AG10803 (cell line): Measurements from ENCODE around the gene RHBDL1.

Experiments
- DNase-seq: peaks from one replicate; pipeline ENCODE4 v3.0.0; 2010; ENCODE audit warnings: low read depth
- H3K4me3 ChIP-seq: 2 replicates; pipeline ENCODE4 v1.5.1; 2011; ENCODE audit warnings: mild to moderate bottlenecking, low read length, control low read depth
- TF ChIP-seq, protein P1 (sequence below): conservative IDR thresholded peaks from 2 replicates; pipeline ENCODE4 v1.5.1; 2011; ENCODE audit warnings: mild to moderate bottlenecking, low read length, control low read depth, inconsistent platforms

The RHBDL1 gene

DNA sequence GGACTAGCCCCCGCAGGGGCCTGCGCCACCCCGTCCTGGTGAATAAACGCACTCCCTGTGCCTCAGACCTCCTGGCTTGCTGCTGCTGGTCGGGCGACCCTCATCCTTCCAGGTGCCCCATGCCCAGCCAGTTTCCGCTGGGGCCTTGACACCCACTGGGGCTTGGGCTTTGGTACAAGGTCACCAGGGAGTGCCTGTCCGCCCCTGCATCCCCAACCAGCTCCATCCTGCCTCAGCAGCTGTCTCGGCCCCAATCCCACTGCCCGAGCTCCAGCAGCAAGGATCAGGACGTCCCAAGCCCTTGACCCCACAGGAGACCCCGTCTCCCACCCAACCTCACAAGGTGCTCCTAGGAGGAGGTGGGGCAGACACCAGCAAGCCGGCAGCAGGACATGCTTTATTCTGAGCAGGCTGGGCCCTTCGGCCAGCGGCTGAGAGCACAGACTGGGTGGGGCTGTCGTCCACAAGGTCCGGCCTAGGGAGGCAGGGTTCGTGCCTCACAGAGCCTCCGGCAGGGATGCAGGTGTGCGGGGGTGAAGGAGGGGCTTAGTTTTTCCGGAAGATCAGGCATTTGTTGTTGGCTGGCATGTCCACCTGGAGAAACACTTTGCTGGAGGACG, 41.3 kb upstream of the RHBDL1 start:
- no peak overlapping the region for H3K4me3 ChIP-seq
- TF ChIP-seq, protein P1, sequence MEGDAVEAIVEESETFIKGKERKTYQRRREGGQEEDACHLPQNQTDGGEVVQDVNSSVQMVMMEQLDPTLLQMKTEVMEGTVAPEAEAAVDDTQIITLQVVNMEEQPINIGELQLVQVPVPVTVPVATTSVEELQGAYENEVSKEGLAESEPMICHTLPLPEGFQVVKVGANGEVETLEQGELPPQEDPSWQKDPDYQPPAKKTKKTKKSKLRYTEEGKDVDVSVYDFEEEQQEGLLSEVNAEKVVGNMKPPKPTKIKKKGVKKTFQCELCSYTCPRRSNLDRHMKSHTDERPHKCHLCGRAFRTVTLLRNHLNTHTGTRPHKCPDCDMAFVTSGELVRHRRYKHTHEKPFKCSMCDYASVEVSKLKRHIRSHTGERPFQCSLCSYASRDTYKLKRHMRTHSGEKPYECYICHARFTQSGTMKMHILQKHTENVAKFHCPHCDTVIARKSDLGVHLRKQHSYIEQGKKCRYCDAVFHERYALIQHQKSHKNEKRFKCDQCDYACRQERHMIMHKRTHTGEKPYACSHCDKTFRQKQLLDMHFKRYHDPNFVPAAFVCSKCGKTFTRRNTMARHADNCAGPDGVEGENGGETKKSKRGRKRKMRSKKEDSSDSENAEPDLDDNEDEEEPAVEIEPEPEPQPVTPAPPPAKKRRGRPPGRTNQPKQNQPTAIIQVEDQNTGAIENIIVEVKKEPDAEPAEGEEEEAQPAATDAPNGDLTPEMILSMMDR, result no peak
- no peak for DNase-seq

DNA sequence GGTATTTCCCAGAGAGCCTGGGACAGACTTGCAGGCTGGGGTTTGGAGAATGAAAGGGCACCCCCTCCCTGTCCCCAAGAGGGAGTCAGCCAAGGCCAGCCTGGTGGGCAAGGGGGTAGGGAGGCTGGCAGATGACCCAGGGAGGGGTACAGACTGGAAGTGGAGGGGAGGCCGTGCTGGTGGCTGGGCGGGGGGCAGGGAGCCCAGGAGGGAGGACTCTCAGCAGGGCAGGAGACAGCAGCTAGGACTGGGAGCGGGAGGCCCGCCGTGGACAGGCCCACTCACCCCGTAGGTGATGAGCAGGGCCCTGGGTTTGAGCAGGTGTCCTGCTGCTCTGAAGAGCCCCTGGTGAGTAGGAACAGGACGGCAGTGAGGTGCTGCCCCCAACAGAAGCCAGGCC, 40.5 kb upstream of the RHBDL1 start:
- TF ChIP-seq, protein P1, result no peak
- DNase-seq, result no peak
- H3K4me3 ChIP-seq, result peak overlapping the region; percentile 85

DNA sequence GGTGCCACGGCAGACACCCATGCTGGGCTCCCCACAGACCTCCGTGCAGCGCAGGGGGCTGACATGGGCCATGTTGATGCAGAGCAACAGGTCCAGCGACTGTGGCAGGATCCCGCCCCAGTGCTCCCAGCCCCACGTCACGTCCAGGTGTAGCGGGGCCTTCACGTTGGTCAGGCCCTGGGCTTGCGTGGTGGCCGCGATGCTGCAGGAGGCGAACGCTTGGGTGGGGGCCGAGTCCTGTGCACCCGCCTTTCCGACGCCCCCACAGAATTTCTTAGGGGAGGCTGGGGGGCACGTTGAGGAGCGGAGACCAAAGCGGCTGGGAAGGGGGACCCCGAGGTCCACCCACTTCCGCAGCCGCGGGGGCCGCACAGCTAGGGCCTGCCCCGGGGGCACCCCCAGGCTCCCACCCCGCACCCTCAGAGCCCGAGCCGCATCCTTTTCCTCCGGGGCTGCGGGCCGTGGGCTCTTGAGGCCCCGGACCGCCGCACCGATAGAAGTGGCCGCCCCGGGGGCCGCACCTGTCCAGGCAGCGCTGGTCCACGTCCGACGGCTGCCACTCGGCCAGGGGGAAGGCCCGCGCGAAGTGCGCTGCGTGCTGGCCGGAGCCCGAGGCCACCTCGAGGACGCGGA, 39.8 kb upstream of the RHBDL1 start:
- TF ChIP-seq, protein P1, result no peak
- no peak for DNase-seq
- H3K4me3 ChIP-seq, result peak overlapping the region; percentile 85

DNA sequence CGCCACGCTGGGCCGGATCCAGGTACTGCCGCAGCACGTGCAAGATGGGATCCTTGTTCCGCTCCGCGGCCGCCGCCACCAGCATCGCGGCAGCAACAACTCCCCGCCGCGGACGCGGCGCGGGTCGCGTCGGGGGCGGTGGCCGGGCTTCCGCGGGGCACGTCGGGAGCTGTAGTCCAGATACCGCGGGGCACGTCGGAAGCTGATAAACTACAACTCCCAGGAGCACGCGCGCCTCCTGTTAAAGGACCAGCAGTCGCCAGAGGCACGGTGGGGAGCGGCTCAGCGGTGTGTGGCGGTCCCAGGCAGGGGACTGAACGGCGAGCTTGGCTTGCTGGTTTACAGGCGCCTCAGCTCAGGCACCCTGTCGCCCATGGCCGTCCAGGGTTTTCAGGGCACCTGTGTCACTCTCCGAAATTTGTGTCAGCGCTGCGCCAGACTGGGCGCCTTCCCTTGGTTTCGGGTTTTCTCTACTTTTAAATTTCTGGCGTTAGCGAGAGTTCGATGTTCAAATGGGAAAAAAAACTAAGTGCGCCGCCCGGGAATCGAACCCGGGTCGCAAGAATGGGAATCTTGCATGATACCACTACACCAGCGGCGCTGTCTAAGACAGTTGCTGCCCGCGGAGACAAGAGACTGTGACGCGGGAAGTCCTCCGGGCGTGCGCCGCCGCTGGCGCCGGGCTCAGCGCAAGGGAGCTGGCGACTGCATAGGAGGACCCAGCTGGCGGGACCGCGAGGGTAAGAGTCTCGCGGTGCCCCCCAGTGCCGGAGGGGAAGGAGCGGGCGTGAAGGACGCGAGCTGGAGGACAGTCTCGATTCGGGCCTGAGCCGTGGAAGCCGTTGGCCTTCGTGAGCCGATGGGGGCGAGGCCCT, 39.0 kb upstream of the RHBDL1 start, which contains the start of gene METTL26:
Gene METTL26 (minus strand): TSS at position 100 of the 875 bp plus-strand sequence. CDS start 15 bp downstream, at position 85.
- peak; percentile 92 for DNase-seq
- H3K4me3 ChIP-seq, result peak within 1 kb of the TSS; percentile 85
- TF ChIP-seq, protein P1, result no peak

DNA sequence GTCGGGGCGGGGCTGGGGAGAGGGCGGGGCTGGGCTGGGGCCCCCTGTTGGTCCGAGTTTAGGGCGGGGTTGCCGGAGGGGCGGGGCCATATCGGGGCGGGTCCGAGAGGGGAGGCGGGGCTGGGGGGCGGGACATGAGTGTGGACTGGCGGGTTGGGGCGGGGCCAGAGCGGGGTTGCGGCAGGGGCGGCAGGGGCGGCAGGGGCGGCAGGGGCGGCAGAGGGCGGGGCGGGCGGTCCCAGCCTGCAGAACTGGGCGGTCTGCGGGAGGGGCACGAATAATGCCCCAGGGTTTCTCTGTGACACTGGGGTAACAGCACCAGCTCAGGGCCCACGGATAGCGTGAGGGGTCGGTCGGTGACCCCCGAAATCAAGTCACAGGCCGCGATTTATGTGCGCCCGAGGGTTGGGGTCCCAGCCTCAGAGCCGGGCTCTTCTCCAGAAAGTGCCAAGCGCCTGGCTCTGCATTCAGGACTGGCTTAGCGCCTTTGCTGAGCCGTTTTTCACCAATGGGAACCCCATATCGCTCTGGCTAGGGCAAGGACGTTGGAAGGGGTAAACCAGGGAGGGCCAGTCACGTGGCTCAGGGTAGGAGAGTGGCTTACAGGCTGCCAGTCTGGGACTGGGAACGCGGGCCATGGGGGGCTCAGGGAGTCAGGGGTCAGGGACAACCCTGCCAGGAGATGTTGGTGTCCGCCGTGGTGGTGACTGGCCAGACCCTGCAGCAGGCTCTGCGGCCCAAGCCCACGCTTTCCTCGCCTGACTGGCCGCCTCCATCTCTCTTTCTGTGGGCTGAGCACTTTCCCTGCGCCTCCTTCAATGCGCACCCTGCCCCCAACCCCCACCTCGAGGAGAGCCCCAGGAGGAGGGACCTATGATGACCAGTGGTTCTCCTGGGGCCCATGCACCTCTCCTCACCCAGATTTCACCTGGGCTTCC, 38.1 kb upstream of the RHBDL1 start:
- DNase-seq, result peak; percentile 86
- peak overlapping the region; percentile 85 for H3K4me3 ChIP-seq
- TF ChIP-seq, protein P1, result no peak

DNA sequence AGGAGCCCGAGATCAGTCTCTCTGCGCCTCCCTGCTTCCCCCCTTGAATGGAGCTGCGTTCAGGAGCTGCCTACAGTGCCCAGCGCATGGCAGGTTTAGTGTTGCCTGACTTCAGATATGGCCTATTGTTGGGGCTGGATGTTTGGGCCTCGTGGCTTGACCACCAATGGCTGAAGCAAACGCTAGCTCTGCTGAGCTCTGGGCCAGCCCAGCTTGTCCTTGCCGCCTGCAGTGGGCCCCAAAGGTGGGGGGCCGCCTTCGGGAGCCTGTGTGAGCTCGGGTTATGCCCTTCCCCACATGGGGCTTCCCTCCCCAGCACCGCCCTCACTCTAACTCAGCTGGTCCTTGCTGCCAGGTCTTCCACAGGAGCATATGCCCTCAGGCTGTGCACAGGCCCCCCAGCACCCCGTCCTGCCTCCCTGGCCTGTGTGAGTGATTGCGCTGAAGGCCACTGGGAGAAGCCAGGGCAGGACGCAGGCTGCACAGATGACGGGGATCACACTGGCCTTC, 37.4 kb upstream of the RHBDL1 start:
- DNase-seq, result no peak
- TF ChIP-seq, protein P1, result no peak
- no peak overlapping the region for H3K4me3 ChIP-seq
